ENCODE measurements around the gene PRG3. TPM values are rescaled to one million over a fixed set of nuclear protein-coding genes. Genes with fewer than 3 reads are reported as not detected.

Gene PRG3, protein sequence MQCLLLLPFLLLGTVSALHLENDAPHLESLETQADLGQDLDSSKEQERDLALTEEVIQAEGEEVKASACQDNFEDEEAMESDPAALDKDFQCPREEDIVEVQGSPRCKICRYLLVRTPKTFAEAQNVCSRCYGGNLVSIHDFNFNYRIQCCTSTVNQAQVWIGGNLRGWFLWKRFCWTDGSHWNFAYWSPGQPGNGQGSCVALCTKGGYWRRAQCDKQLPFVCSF
- under 1 TPM in 3 of 4 donors, not detected in 1; 0.22 to 0.94 (median 0.66) TPM for polyA plus RNA-seq (ENCODE audit: insufficient read length in 4 of 4)

DNA sequence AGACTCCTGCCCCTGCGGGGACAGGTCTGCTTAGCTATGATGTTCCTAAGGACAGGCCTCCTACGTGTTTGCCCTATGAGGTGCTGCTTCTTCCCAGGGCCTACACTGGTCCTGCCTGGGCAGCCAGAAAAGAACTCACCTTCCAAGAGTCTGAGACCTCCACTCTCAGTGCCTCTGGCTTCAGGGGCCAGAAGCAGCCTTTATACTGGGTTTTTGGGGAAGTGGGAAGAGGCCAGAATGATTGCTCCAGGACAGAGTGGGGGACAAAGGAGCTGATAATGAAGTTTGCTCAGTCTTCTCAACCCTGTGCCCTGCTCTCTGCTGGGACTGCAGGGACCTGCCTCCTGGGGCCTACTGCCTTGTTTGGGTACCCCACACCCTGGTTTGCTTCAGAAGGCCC is at the start of gene PRG3:
PRG3 (minus strand) TSS at position 176 of the 400 bp plus-strand sequence. CDS start 442 bp downstream, outside the sequence.
- DNase-seq (ENCODE audit: low read depth in 4 of 4, low spot score in 3 of 4), result no peak

DNA sequence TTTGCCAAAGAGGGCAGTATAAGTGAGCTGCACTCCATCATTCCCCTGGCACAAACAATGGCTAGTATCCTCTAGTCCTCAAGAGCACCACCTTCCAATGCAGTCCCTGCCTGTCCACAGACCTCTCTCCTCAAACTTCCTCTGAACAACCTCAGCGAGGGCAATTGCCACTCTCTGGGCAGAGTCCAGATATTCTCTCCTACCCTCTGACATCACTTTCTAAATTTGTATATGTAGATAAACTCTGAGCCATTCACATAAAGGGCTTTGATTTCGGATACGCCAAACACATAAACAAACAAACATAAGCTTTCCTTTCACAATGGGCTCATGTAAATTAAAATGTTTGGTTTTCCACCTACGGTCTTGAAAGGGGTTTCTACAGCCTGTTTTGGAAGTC is 49.0 kb upstream of the PRG3 start:
- DNase-seq (ENCODE audit: low read depth in 4 of 4, low spot score in 3 of 4), result no peak

DNA sequence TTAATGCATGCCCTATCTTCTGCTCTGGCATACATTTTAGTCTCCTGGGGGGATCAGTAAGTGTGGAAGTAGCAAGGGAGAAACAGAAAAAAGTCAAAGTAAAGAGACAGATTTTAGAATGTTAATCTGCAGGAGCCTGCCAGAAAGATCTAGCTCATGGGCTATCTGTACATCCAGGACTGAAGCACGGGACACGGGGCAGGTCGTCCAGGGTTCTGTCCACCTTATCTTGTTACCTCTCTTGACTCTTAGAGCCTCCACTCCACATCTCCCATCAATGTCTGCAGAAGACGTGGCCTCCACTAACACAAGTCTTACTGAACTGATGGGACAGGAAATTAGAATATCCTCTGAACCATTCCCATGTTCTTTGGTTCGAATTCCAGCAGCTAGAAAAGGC is 47.7 kb upstream of the PRG3 start:
- DNase-seq (ENCODE audit: low read depth in 4 of 4, low spot score in 3 of 4), result no peak

DNA sequence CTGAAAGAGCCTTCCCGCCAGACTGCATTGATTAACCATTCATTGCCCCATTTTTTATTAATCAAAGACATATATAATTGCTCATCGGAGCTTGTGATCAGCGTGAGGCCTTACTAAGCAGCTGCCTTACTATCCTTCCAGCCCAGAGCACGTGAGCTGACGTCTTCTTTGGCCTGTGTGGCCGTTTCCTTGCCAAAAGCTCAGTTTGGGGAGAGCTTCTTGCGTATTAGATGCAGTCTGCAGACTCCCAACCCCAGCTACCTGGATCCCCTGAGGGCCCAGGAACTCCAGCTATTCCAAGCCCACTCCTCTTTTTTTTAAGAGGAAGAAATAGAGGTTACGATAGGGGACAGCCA is 46.8 kb upstream of the PRG3 start:
- no peak for DNase-seq (ENCODE audit: low read depth in 4 of 4, low spot score in 3 of 4)

DNA sequence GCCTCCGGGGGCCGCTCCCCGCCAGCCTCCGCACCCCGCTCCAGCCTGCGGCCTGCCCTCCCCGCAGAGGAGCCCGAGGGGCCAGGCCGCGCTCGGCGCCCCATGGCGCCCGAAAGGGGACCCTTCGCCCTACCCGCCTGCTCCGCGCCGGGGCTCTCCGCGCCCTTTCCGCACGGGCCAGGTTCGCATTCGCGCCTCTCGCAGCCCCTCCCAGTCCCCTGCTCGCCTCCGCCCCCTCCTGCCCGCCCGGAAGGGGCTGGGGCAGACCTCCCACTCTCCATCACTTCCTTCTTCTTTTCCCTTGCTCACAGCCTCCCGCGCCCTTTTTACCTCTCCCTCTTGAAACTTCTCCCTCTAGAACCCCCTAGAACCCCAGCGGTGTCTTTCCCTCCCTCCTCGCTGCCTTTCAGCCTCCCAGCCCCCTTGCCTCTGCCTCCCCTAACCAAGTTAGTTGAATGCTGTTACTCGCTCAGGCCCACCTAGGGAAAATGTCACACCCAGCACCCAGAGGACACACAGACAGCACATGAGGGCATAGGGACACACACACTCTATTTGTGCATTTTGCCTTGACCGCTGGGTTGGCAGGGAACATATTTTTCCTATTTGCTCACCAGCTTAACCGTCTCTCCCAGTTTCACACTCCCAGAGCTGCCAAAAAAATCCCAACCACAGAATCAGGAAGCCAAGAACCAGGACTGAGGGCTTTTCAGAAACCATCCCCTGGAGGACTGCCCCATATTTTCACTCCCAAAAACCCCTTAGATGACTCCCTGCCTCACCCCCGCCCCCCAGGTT is 46.2 kb upstream of the PRG3 start, which contains the start of gene SLC43A3:
SLC43A3 (minus strand) TSS at position 193 of the 798 bp plus-strand sequence. CDS start 949 bp downstream, outside the sequence.
- peak; percentile 16 to 42 (median 34) for DNase-seq (ENCODE audit: low read depth in 4 of 4, low spot score in 3 of 4)

DNA sequence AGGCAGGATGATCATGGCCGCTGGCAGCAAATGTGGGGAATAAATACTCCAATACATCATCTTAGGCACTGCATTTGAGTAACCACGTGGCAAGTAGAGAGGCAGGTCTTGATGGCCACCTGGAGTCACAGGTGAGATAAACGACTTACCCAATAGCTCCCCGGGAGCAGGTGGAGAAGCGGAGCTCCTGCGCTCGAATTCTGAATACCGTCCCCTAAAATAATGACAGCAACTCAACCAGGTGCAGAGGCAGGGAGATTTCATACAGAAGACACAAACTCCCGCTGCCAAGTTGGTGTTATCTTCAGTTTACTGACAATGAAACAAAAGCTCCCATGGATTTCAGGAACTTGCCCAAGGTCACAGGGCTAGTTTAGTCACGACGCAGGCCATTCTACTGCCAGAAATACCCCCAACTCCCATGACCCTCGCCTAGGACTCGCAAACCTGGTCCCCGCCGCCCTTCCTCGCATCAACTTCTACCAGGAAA is 45.5 kb upstream of the PRG3 start:
- DNase-seq (ENCODE audit: low read depth in 4 of 4, low spot score in 3 of 4), result no peak

DNA sequence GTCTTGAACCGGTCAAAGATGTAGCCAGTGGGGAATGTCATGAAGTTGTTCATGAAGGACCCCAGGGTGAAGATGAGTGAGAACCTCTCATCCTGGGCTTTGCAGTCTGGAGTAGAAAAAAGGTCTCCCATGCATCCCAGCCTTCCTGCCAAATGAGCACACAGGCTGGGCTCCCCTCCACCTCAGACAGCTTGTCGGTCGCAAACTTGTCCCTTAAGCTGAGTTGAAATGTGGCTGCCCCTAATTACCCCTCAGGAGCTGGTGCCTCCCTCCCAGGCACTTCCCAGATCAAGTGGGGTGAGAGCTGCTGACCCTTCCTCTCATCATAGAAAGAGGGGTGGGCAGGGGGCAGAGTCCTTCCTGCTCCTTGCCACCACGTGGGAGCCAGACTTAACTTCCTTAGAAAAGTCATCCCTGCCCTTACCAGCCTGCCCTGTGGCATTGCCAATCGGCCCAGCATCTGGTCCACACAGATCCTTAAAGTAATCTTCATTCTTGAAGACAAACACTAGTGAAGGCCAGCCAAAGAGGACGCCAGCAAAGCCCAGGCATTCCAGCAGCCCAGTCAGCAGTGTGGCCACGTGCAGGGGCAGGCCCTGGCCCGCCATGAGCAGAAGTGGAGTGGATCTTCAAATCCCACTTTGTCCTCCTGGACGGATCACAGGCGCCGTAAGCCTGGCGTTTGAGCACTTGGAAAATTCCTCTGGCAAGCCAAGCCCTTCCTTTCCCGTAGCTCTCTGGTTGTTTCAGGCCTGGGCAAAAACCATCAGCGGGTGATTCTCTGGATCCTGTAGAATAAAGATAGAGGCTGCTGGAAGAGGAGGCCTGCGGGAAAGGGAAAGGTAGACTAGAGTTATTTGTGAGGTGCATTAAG is 44.9 kb upstream of the PRG3 start:
- no peak for DNase-seq (ENCODE audit: low read depth in 4 of 4, low spot score in 3 of 4)

DNA sequence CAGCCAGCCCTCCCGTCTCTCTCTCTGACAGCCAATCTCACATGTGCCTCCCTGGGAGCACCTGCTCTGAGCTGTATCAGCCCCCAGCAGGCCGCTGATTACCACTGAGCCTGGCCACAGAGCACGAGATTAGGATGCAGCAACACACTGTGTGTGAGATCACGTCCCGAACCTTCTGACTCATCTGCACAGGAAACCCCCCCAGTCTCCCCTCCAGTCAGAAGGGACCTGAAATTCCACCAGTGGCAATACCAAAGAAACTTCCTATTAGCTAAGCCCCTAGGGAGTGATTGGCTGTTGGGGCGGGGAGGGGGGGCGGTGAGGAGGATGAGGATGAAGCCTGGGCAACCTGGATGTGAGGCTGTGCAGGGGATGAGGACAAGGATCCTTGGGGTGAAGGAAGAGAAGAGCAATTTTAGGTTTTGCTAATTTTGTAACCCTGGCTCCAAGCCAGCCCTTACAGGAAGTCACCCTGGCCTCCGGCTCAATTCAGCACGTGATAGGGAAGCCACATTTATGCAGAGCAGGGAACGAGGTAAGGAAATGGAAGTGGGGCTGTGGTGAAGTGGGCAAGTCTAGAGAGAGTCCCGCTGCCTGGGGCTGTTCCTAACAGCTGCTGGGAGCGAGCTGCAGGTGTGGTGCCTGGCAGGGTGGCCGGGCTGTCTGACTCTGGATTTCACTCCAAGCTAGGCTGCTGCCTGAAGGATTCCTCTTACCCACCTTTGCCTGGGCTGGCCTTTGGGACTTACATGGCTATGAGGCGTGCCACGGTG is 44.0 kb upstream of the PRG3 start:
- no peak for DNase-seq (ENCODE audit: low read depth in 4 of 4, low spot score in 3 of 4)

DNA sequence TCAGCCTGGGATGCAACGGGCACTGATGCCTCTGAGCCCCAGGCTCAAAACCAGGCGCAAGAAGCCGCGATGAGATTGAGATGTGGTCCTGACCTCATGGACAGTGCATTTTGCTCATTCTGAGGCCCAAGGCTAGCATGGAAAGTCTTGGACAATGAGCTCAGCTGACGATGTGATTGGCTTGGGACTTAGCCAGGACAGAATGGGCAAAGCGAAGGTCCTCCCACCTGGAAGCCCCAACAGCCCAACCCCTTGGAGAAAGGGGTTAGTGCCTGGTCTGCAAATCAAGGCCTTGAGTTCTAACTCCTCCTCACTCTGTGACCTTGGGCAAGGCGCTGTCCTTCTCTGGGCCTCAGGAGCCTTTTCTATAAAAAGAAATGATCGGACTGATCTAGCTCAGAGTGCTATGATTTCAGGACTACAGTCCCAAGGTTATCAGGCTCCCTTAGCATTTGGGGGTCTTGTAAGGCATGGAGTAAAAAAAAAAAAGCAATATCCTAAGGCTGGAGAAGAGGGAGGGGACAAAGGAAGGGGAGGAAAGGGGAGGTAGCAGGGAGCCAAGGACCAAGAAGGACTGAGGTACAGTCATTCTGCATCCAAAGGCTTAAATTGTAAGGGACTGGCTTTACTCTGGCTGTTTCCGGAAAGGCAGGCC is 43.3 kb upstream of the PRG3 start:
- DNase-seq (ENCODE audit: low read depth in 4 of 4, low spot score in 3 of 4), result no peak

DNA sequence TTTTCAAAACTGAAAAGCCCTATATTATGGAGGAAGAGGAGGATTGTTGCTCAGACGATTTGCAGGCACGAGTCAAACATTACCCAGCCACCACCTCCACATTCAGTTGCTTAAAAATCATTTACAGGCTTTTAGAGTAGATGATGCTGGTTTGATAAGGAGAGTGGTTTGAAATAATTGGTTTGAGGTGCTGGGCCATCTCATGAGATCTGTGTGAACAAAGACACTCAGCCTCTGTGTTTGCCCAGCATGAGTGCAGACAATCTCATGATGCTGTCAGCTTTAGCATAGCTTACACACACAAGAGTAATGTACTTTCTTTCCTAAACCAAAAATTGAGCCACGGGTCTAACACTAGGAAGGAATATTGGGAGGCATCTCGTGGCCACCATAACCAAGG is 41.7 kb upstream of the PRG3 start:
- no peak for DNase-seq (ENCODE audit: low read depth in 4 of 4, low spot score in 3 of 4)

DNA sequence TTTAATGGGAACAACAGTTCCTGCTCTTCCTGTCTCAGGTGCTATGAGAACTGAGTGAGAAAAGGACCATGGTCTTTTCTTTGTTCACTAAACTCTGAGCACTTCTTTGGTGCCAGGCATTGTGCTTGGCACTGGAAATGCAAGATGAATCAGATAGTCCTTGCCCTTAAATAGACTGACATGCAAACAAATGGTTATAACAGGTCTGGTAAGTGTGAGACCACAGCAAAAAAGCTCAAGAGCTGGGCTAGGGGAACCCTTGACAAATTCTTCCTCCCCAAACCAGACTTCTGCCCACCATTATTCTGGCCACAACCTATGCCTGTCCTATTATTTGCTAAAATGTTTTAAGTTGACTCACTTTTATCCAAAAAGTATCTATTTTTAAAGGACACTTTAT is 40.9 kb upstream of the PRG3 start:
- no peak for DNase-seq (ENCODE audit: low read depth in 4 of 4, low spot score in 3 of 4)

DNA sequence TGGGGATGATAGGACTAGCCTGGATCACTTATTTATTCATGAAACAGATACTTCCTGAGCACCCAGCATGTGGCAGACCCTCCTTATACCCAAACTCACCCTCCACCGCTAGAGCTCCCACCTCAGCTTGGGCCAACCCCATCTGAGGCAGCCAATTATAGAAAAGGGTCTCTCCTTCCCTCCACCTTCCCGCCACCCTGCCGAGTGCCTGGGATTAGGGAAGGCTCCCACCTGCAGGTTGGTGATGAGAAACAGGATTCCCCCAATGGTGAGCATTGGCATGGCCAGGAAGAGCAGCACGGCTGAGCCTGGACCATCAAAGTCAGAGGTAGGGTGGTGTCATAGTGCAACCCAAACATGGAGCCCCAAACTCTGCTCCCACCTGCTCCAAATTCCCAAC is 40.1 kb upstream of the PRG3 start:
- DNase-seq (ENCODE audit: low read depth in 4 of 4, low spot score in 3 of 4), result no peak

DNA sequence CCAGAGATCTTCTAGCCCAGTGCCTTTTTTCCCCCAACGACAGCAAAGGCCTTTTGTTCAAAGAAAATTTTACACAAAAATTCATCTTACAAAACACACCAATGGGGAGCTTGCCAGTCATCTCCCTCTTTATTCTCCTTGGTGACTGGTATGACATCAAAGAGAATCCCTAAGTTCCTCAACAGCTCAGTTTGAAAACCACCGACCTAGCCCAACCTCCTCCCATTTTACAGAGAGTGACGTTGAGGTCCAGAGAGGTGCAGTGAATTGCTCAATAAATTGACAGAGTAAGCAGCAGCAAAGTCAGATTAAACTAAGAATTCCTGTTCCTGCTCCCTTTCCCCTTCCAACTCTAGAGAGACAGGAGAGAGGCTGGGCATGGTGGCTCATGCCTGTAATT is 38.2 kb upstream of the PRG3 start:
- no peak for DNase-seq (ENCODE audit: low read depth in 4 of 4, low spot score in 3 of 4)

DNA sequence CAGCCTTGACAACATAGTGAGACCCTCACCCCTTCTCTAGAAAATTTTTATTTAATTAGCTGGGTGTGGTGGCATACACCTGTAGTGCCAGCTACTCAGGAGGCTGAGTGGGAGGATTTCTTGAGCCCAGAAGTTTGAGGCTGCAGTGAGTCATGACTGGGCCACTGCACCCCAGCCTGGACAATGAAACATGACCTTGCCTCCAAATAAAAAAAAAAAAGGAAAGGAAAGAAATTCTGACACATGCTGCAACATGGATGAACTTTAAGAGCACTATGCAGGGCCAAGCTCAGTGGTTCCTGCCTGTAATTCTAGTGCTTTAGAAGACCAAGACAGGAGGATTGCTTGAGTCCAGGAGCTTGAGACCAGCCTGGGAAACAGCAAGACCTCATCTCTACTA is 37.2 kb upstream of the PRG3 start:
- DNase-seq (ENCODE audit: low read depth in 4 of 4, low spot score in 3 of 4), result no peak

DNA sequence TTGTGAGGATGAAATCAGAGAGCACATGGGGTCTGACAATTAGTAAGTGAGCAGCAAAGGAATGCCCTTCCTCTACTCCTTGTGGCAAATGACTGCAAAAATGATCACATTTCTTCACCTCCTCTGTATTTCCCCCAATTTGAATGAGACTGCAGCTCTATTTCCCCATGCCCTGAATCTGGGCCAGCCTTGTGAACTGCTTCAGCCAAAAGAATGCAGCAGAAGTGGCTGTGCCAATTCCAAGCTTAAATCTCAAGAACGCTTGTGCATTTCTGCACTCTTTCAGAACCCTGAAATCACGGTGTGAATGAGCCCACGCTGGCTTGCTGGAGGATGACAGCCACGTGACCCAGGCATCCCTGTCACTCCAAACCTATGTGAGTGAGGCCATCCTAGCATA is 36.1 kb upstream of the PRG3 start:
- DNase-seq (ENCODE audit: low read depth in 4 of 4, low spot score in 3 of 4), result no peak

DNA sequence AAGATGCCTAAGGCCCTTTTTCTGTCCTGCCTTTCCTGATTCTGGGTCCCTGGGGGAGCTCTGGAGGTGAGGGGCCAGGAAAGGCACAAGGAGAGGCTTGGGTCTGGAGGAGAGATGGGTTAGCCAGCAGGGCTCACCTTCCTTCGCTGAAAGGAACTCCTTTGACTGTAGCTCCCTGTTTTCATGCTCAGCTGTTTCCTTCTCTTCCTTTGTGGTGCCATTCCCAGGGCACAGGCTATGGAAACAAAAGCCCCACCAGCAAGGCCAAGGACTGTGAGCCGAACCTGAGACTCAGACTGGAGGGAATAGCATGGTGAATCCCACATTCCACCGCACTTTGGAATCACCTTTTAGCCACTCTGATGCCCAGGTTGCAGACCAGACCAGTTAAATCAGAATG is 35.5 kb upstream of the PRG3 start:
- no peak for DNase-seq (ENCODE audit: low read depth in 4 of 4, low spot score in 3 of 4)

DNA sequence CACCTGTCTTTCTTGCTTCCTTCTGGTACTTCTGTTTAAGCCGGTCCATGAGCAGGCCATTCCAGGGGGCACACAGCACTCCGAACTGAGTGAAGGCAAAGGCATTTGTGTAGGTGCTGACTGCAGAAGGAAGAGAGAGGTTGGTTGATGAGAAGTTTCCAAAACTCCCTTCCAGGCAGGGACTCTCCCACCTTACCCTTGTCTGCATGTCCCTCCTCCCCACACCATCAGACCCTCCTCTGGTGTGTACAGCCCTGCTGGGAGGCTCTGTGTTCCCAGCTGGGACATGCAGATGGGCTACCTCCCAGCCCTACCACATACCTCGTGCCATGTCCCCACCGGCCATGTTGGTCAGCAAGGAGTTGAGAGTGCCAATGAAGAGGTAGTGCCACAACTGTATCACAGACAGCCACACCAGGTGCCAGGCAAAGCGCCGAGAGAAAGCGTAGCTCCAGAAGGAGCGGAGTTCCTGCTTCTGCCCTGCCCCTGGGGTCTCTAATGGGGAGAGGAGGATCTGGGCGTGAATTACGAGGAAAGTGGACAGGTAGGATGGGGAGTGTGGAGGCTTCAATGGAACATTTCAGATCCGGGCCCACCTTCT is 33.8 kb upstream of the PRG3 start:
- no peak for DNase-seq (ENCODE audit: low read depth in 4 of 4, low spot score in 3 of 4)

DNA sequence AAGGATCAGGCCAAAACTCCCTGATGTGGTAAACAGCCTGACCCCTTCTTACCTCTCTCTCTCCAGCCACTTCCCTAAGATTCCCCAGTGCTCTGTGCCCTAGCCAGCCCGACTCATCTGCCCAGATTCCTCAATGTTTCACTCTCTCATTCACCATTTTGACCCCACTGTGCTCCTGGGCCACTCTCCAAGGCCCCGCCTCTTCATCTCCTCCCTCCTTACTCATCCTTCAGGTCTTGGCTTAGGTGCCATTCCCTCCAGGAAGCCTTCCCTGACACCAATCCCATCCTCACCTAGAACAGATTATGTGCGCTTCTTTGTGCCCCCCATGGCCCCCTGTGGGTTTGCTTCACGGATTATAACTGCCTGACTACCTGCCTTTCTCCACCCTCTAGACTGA is 32.7 kb upstream of the PRG3 start:
- no peak for DNase-seq (ENCODE audit: low read depth in 4 of 4, low spot score in 3 of 4)

DNA sequence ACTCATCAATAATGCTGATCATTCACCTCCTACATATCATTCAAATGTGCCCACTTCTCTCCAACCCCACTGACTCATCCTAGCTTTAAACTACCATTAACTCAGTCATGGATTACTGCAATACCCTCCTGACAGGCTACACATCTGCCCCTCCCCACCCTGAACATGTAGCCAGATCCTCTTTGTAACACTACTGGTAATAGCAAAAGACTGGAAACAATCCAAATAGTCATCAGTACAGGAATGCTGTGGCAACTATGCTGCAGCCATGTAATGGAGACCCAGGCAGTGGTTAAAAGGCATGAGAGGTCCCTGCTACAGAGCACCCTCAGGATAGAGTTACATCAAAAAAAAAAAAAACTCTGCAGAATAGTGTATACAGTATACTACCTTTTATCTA is 29.3 kb upstream of the PRG3 start:
- no peak for DNase-seq (ENCODE audit: low read depth in 4 of 4, low spot score in 3 of 4)
